ENCODE data around the gene IGF1R.
A peak's percentile ranks its signal among the peaks of the same experiment; 100 is the strongest.

The IGF1R gene

DNA sequence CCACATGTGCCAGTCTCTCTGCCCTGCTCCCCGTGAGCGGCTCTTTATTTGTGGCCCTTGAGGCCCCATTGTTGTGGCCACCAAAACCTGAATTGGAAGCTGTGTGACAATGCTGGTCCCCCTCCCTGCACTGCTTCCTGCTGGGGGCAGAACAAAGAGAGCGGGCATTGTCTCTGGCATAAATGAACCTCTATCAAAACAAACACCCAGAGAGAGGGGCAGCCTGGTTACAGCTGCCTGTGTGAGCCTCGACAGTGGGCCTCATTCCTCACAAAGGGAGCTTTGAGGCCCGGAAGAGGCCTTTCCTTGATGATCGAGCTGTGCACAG lies 152.9 kb downstream of the IGF1R start:
- DNase-seq: peak; percentile 16

DNA sequence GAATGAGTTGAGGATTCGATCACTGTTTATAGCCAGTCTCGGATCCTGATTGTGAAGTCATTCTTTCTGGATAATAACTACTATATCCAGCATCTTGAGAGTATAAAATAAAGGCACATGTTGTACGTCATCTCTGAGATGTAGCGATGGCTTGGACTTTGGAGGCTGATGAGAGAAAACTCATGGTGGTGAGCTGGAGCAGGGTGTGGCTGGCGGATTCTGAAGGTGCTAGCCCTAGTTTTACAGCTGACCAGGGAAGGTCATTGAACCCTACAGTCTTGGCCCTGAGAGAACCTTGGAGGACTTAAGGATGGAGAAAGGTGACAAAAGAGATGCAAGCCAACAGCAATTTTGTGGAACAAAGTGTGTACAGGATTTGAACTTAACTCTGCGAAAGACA lies 153.8 kb downstream of the IGF1R start:
- DNase-seq: no peak

DNA sequence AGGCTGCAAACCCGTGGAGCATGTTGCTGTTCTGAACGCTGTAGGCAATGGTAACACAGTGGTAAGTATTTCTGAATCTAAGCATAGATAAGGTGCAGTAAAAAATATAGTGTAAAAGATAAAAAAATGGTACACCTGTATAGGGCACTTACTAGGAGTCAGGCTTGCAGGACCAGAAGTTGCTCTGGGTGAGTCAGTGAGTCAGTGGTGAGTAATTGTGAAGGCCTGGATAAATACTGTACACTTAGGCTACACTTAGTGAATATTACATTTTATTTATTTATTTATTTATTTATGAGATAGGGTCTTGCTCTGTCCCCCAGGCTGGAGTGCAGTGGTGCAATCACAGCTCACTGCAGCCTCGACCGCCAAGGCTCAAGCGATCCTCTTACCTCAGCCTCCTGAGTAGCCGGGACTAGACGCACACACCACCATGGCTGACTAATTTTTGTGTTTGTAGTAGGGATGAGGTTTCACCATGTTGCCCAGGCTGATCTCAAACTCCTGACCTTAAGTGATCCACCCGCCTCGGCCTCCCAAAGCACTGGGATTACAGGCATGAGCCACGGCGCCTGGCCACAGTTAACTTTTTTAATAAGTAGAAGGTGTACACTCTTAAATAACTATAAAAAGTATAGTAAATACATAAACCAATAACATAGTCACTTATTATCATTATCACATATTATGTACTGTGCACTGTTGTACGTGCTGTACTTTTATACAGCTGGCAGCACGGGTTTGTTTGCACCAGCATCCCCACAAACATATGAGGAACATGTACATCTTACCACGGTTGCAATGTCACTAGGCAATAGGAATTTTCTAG lies 155.1 kb downstream of the IGF1R start:
- no peak for DNase-seq

DNA sequence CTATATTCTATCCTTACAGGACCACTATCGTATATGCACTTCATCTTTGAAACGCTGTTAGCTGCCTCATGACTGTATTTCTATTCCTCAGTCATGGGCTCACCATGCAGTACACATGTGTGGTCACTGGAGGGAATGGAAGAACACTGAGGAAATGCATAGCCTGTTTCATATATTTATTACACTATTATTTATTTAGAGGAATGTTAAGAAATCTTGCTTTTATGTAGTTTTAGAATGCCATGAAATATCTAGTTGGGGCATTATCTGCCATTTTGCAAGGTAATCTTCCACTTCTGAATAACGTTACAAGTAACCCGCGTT lies 155.7 kb downstream of the IGF1R start:
- DNase-seq: no peak

DNA sequence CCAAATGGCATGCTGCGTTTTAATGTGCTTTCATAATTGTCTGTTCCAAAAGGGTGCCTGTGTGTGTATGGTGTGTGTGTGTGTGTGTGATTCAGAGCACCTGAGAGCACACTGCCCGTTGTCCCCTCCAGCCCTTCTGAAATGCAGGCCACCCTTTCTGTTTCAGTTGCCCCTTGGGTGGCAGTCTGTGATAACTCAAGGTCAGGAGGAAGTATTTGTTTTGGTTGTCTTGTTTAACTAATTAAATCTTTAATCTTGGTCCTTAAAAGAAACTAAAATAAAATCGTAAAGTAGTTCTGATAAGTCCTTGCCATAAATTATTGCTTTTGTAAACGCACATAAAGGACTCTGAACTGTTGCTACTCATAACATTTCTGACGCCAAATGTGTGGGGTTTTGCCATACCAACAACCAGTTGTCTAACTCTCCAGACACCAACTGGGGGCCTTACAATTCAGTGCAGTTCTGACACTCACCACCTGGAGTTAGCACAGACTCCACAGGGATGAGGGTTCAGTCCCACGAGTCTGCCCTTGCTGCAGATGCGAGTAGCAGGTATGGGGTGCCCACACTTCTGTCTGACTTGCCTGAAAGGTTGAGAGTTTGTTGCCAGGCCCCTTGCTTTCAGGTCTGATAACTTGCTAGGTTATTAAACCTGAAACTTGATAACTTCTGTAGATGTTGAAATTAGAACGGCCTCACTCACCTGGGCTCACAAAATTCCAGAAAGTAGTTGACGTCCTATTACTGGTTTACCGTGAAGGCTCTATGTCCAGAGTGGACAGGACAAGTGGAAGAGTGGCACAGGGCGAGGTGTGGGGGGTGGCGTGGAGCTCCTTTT lies 157.3 kb downstream of the IGF1R start:
- no peak for DNase-seq

DNA sequence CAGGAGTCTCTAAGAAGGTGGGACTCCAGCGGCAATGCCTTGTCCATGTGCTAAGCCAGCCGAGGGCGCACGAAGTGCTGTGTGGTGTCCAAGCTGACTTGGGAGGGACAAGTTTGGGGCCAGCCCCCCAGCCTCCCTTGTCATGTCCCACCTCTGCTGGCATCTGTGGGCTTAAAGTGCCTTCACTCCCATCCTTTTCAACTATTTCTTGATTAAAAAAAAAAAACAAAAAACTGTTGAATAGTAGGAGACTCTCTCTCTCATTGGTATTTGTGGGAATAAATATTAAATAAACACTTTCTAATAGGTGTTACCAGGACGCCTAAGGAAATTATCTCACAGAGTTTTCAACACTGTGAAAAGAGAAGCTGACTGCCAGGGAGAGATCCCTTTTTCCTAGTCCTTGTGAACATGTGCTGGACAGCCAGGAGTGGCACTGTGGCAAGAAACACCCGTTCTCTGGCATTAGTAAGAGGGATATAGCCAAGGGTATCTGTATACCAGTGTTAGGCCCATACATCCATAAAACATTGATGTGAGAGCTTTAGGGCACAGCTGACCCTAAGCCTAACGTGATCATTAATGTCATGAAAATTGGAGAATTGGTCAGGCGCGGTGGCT lies 158.0 kb downstream of the IGF1R start:
- no peak for DNase-seq

DNA sequence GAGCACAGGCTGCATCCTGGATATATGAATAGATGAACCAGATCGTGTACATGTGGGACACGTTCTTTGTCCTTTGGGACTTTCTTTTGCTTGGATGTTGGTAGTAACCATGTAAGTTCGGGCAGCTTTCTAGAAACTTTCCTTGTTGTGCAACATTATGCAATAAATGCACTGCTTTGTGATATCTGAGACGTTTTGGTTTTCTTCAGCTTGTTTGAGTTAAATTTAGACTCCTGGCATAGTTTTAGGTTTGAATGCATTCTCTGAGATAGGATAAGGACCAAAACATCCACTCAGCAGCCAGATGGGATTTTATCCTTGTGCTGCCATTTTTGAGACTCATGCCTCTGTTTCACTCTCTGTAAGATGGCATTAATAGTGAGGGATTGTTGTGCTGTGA lies 158.9 kb downstream of the IGF1R start:
- no peak for DNase-seq

DNA sequence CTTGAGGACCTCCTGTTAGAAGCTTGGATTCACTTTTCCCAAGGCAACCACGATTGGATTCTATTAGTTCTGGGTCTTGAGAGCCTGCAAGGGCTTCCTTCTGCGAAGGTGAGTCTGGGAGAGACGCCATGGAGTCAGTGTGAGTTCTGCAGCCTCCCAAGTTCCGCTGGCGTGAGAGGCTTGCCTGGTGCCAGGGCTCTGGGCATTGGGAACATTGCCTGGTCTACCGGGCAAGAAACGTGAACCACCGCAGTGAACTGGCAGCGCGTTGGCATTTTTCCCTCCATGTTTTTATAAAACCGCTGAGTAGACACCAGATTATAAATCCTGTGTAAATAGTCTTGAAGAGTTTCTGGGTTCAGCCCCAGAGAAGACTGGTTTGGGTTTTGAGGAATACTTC lies 160.9 kb downstream of the IGF1R start:
- no peak for DNase-seq

DNA sequence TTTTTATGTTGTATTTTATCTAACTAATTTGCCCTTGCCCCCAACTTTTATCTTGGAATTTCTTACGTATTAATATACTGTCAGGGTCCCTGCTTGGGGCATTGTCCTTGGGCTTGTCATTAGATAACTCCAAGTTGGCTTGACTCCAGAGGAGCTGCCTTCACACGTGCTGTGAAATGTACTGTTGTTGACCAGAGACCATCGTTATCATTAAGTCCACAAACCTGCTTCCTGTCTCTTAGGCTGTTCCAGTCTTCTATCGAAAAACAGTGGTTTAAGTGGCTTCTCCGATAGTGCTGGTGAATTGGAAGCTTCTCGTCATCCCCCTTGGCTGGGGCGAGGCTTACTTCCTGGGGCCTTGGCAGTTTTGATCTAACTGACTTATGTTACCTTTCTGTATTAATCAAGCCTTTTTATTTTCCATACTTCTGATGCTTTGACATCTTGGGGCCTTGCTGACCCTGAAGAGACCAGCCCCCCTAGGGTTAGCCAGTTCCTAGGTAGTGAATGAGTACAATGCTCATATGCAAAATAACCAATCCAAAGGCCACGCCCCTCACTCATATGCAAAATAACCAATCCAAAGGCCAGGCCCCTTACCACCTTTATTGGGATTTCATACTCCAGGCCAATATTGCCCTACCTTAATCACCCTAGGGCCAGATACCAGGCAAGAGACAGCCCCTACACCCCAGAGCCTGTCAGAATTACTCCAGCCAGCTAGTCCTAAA lies 164.5 kb downstream of the IGF1R start:
- no peak for DNase-seq

DNA sequence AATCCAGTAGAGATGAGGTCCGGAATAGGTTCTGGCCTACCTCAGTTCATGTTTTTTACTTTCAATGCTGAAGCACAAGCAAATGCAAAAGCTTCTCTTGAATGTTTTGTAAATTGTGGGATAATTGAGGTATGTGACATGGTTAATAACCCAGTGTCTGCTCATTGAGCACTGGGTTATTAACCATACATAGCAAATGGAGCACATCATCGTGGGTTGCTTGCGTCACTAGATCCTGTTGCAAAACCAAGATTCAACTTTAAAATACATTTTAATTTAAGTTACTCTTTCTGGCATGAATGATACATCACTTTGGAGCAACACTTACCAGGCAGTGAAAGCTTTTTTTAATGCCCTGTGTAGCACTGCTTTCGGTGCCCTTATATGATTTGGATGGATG lies 165.6 kb downstream of the IGF1R start:
- DNase-seq: no peak

DNA sequence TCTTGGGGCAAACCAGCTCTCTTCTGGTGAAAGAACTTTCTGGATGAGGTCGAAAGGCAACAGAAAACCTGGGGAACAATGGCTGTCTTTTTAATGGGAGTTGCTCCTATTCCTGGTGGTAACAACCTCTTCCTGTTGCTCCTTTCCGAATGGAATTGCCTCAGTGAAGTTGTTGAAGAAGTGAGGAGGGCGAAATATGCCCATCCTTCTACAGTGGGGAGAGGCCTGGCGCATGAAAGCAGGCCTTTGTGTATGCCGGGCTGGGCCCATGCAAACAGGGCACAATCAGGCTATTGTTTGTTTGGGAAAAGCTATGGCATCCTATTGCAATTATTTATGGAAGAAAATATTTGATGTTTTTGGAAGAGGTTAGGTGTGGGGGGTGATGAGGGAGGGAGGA lies 166.9 kb downstream of the IGF1R start:
- DNase-seq: no peak

DNA sequence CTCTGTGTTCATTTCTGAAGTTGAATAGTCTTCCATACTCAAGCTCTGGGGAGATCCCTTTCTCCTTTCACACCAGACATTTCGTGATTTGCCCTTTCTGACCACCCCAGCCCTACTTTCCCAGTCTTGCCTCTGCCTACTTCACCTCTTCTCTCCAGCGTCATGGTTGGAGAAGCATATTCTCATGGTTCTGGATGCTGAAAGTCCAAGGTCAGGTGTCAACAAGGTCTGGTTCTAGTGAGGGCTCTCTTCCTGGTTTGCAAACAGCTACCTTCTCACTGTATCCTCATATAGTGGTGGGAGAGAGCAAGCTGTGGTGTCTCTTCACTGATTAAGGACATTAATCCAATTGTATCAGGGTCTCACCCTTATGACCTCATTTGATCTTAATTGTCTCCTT lies 169.4 kb downstream of the IGF1R start:
- DNase-seq: no peak

DNA sequence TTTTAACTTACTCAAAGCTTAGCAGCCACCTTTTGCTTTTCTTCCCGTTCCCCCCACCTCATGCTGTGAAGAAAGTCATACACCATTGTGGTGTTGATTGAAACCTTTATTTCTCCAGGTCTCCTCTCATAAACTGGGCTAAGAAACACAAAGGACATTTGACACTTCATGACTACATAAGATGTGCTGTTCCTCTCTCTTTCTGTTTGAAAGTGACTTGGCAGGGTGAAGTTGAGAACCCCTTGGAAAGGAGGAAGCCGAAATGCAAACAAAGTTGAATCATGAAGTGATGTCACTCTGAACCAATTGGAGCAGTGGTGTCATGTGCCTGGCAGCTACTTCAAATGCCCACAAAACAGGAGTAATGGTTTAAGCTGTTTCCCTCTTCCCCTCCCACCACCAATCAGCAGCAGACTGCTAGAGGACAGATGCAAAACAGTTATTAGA lies 174.7 kb downstream of the IGF1R start:
- DNase-seq: no peak

DNA sequence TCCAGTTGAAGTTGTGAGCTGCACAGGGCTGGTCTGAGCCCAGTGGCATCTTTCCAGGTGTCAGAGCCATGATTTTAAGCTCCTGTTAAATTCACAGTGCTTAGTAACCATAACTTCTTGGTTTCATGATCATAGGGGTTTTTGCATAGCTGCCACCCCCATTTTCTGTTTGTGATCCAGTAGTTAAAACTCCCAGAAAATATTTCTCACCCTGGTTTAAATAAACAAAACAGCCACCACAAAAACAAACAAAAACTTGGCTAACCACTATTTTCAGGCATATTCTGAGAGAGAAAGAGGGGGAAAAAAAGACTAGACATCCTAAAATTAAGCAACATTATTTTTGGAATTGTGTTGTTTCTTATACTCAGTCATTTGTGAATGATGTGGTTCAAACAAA lies 175.3 kb downstream of the IGF1R start:
- DNase-seq: no peak

DNA sequence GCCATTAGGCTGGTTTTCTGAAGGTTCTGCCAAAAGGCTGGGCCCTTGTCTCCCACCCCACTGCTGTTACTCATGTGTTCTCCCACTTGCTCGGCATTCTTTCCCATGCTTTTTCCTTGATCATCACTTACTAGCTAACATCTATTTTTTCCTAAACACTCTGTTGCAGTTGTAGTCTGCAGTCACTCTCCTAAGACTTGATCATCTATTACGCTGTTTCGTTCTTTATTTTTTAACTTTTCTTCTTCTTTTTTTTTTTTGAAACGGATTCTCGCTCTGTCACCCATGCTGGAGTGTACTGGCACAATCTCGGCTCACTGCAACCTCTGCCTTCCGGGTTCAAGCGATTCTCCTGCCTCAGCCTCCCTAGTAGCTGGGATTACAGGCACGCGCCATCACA lies 176.3 kb downstream of the IGF1R start:
- DNase-seq: no peak

DNA sequence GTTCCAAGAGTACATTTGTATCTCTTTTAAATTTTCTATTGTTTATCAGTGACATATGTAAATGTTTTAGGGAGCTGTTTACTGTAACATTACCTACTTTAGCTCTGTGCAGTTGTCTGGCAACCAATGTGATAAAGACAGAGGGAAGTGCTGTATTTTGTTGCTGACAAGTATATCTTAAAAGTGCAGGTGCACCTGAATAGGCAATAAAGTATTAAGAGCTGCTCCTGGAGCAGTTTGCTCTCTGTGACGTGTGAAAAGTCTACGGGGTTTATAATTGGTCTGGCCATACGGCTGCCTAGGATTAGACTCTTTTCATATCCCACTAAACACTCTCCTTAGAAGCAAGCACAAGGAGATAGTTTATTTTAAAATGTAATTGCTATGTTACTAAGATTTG lies 178.3 kb downstream of the IGF1R start:
- DNase-seq: no peak

DNA sequence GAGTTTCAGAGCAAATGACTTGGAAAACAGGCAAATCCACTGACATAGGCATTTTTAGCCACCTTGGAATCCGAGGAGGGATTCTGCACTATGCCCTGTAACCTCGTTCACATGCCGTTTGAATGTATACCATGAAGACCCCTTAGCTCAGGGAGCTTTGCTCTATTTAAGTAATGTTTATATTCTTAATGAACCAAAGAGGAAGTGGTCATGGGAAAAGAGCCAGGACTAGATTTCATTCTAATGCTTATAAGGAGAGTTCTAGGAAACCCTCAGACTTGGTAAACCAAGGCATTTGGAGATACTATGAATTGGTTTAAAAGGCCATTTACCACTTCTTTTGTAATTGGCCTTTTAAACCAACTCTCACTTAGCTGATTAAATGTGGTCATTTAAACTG lies 178.9 kb downstream of the IGF1R start:
- DNase-seq: no peak

DNA sequence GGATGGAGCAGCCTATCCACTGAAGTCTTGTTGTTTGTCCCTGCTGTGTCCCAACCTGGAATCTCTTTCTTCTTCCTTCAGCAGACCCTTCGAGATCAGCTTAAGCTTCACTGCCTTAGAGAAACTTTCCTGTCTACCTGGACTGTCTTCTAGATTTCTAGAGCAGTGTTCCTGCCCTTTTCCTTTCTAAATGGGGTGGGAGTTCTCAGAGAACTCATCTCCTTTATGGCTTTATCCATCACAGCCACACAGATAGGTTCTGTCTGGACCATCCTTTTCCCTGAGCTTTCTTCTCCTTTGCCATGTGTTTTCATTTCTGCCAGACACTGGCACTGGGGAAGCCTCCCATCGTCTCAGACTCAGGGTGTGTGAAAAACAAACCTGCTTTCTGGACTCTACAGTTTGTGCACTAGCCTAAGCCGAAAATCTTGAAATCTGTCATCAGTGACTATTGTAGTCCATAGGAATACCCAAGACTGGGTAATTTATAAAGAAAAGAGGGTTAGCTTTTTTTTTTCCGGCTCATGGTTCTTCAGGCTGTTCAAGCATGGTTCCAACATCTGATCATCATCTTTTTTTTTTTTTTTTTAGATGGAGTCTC lies 181.8 kb downstream of the IGF1R start:
- no peak for DNase-seq

DNA sequence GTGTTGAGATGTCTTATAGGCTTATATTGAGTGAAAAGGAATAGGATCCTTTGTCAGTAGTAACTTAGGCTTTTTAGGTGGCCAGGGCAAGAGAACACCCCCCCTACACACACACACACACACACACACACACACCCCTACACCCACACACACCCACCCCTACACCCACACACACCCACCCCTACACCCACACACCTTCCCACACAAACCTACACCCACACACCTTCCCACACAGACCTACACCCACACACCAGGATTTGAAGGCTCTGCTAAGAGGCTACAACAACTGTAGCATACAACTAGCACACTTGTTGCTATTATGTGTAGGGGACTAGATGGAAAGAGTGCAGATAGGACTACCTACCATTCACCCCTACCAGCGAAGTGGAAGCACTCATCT lies 186.6 kb downstream of the IGF1R start:
- DNase-seq: no peak

DNA sequence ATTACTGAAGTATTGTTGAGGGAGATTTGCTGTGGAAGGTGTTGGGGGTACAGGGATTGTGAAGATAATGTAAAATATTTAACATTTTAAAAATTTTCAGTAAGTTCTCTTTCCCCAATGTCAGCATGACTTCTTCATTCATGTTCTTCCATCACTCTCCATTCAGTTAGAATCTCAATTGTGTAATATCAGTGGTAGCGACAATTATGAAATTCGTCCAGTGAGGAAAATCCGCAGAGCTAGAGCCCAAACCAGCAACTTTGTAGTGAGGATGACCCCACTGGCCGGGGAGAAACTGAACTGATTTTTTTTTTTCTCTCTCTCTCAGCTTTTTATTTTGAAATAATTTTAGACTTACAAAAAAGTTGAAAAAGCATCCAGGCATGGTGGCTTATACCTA lies 187.5 kb downstream of the IGF1R start:
- no peak for DNase-seq

DNA sequence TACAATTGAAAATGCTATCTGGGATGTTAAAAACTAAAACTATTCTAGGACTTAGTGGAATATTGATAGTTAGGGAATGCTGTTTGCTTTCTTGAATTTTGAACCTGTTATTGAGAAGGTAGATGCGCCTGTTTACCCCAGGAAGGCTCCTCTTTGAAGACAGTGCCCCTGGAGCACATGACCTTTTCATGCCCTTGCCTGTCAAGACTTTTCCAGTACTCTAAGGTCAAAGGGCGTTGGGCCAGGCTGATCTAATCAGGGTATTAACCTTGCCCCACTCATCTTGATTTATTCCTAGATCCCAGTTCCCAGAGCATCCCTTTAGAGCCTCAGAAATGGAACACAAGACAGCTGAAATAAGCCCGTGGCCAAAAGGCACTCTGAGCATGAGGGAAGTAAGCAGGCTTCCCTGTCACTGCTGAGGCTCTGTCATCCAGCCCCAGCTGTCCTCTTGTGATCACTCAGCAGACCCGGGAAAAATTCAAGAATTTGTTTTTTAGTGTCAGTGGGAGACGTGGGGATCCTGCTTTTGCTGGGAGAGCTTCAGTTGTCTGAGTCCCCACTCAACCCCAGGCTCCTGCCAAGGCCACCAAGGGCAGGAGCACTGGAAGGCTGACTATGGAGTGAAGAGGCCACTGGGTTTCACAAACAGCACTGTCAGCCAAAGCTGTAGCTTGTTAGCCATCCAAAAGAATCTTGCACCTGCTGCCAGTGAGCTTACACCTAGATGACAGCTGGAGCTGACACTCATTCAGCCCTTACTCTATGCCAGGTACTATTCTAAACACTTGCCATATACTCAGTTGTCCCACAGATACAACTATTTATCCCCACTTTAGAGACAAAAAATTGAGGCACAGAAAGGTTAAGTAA lies 190.3 kb downstream of the IGF1R start:
- DNase-seq: no peak

DNA sequence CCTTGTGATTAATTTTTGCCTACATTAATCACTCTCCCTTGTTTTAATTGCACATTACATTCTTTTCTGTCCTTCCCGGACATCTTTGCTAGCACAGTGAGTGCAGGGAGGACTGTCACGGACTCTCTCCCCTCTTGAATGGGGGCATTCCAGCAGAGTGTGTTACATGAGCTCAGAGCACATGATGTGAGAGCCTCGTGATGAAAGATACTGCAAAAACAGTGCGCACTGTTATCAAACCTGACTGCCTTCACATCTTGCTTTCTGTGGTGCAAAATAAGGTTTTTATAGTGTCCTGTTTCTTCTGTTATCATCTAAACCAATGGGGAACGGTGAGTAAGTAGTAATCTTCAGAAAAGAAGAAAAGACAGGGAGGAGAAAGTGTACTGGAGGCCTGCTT lies 191.7 kb downstream of the IGF1R start:
- DNase-seq: no peak
